GM13976 (cell line): ENCODE results near the gene VWA8.

ENCODE experiments used
- DNase-seq: peaks from one replicate; pipeline ENCODE4 v3.0.0; 2012; ENCODE audit warnings: low spot score
- CTCF ChIP-seq: IDR thresholded peaks from 2 replicates; pipeline ENCODE4 v1.5.1; 2012; ENCODE audit warnings: borderline replicate concordance, mild to moderate bottlenecking; ENCODE audit not compliant: insufficient read depth; ENCODE audit errors: extremely low read depth, missing control alignments, control extremely low read depth
- in situ Hi-C: fragments of 300-500 bp; cut with MboI; formaldehyde crosslinking; loops from one replicate; pipeline ENCODE4 v1.12.0; 2022; ENCODE audit warnings: low sequenced_read_pairs, mixed read lengths, inconsistent platforms; ENCODE audit not compliant: unreplicated experiment

The VWA8 gene

GRCh38 chr13:41616151-41616550, 344.8 kb downstream of the VWA8 start:
- TF ChIP-seq CTCF: no peak

GRCh38 chr13:41615528-41615855, 345.4 kb downstream of the VWA8 start:
- in situ Hi-C loops: no loop called here
- TF ChIP-seq CTCF: no peak

More at GRCh38 chr13:41616151-41616550, 344.8 kb downstream of the VWA8 start:
- no peak for DNase-seq
- in situ Hi-C loops: no loop called here

GRCh38 chr13:41614671-41615527, 346.0 kb downstream of the VWA8 start:
- in situ Hi-C loops: no loop called here
- DNase-seq: no peak
- no peak for TF ChIP-seq CTCF

More at GRCh38 chr13:41615528-41615855, 345.4 kb downstream of the VWA8 start:
- no peak for DNase-seq

- no peak for DNase-seq
- TF ChIP-seq CTCF: no peak
Measured at GRCh38 chr13:41613984-41614661, 346.8 kb downstream of the VWA8 start.

GRCh38 chr13:41613471-41613870, 347.4 kb downstream of the VWA8 start:
- TF ChIP-seq CTCF: no peak
- in situ Hi-C loops: no loop called here

More at GRCh38 chr13:41613984-41614661, 346.8 kb downstream of the VWA8 start:
- in situ Hi-C loops: no loop called here

GRCh38 chr13:41611385-41611784, 349.5 kb downstream of the VWA8 start:
- in situ Hi-C loops: no loop called here
- TF ChIP-seq CTCF: no peak
- no peak for DNase-seq

More at GRCh38 chr13:41613471-41613870, 347.4 kb downstream of the VWA8 start:
- DNase-seq: no peak
